ENCODE data around the gene PSMC3IP.

GRCh38 chr17:42537156-42537805, 40.2 kb downstream of the PSMC3IP start:
- no peak for TF ChIP-seq CREB1 (IDR thresholded peaks at IDR 0.05; ENCODE audit: low read depth)
- no peak for TF ChIP-seq EP300 (IDR thresholded peaks at IDR 0.05; ENCODE audit: borderline replicate concordance)
- TF ChIP-seq EGR1 (IDR thresholded peaks at IDR 0.05), result no peak
- no peak for TF ChIP-seq MAX (IDR thresholded peaks at IDR 0.05)
- TF ChIP-seq TCF12 (IDR thresholded peaks at IDR 0.05; ENCODE audit: low read depth), result no peak
- TF ChIP-seq RAD21 (IDR thresholded peaks at IDR 0.05; ENCODE audit: low read depth), result no peak
- TF ChIP-seq REST (IDR thresholded peaks at IDR 0.05; ENCODE audit: low read depth), result no peak

All from Ishikawa (cell line).